K562 (cell line): Measurements from ENCODE around the gene MYO10.

ENCODE experiments used
- CREB1 ChIP-seq, 2 experiments: sonication (generic) in 1 of 2; formaldehyde crosslinking in 1 of 2; IDR thresholded peaks; 2 replicates each; pipeline versions ENCODE4 v1.6.1 to v1.8.0; 2012 to 2022; ENCODE audit warnings: inconsistent platforms in 1 of 2, mild to moderate bottlenecking in 1 of 2, missing genetic modification reagents in 1 of 2, moderate library complexity in 1 of 2
- DPF2 ChIP-seq: fragments of 450-650 bp; IDR thresholded peaks from 2 replicates; pipeline ENCODE4 v1.6.1; 2016
- JUND ChIP-seq, 2 experiments: IDR thresholded peaks; 2 replicates in 1 of 2; 3 replicates in 1 of 2; pipeline ENCODE4 v1.6.1; 2011; ENCODE audit warnings: borderline replicate concordance in 2 of 2, low read depth in 2 of 2, low read length in 2 of 2, improper control_type of control experiment in 1 of 2, missing biosample characterization in 1 of 2, missing genetic modification characterization in 1 of 2, missing genetic modification reagents in 1 of 2
- SREBF2 ChIP-seq: sonication (generic); formaldehyde crosslinking; IDR thresholded peaks from 2 replicates; pipeline ENCODE4 v1.4.0; 2020; ENCODE audit warnings: mild to moderate bottlenecking, missing genetic modification reagents
- TRIM24 ChIP-seq, 2 experiments: fragments of 450-650 bp; IDR thresholded peaks; 2 replicates each; pipeline ENCODE4 v1.6.1; 2016
- ZFX ChIP-seq: sonication (generic); formaldehyde crosslinking; IDR thresholded peaks from 2 replicates; pipeline ENCODE4 v1.8.0; 2022; ENCODE audit warnings: mild to moderate bottlenecking, missing genetic modification reagents, moderate library complexity
- ZNF232 ChIP-seq: sonication (generic); formaldehyde crosslinking; IDR thresholded peaks from 2 replicates; pipeline ENCODE4 v1.8.0; 2022; ENCODE audit warnings: mild to moderate bottlenecking, missing genetic modification reagents
- TF ChIP-seq, protein P1 (sequence below): IDR thresholded peaks from 2 replicates; pipeline ENCODE4 v1.6.1; 2012; ENCODE audit warnings: low read depth, low read length, improper control_type of control experiment, borderline replicate concordance
- TF ChIP-seq, protein P2 (sequence below), 2 experiments: IDR thresholded peaks; 2 replicates each; pipeline ENCODE4 v1.6.1; 2011; ENCODE audit warnings: borderline replicate concordance in 1 of 2, control low read depth in 1 of 2, low read depth in 1 of 2, low read length in 1 of 2, mild to moderate bottlenecking in 1 of 2, mixed read lengths in 1 of 2, moderate library complexity in 1 of 2; ENCODE audit not compliant: insufficient read depth in 1 of 2, insufficient read length in 1 of 2, poor library complexity in 1 of 2, severe bottlenecking in 1 of 2; ENCODE audit errors: extremely low read depth in 1 of 2
- TF ChIP-seq, protein P3 (sequence below): sonication (generic); formaldehyde crosslinking; IDR thresholded peaks from 2 replicates; pipeline ENCODE4 v1.5.0; 2020; ENCODE audit warnings: missing genetic modification reagents
- TF ChIP-seq, protein P4 (sequence below): fragments of 450-650 bp; IDR thresholded peaks from 2 replicates; pipeline ENCODE4 v1.6.1; 2014; ENCODE audit warnings: low read depth, mild to moderate bottlenecking, moderate library complexity, borderline replicate concordance
- TF ChIP-seq, protein P5 (sequence below), 3 experiments: IDR thresholded peaks in 2 of 3; conservative IDR thresholded peaks in 1 of 3; 2 replicates each; pipeline ENCODE4 v1.5.1; 2011 to 2012; ENCODE audit warnings: low read length in 3 of 3, mild to moderate bottlenecking in 3 of 3, control low read depth in 2 of 3, improper control_type of control experiment in 1 of 3, inconsistent platforms in 1 of 3, low read depth in 1 of 3, mixed read lengths in 1 of 3, moderate library complexity in 1 of 3; ENCODE audit not compliant: insufficient read depth in 2 of 3

DNA sequence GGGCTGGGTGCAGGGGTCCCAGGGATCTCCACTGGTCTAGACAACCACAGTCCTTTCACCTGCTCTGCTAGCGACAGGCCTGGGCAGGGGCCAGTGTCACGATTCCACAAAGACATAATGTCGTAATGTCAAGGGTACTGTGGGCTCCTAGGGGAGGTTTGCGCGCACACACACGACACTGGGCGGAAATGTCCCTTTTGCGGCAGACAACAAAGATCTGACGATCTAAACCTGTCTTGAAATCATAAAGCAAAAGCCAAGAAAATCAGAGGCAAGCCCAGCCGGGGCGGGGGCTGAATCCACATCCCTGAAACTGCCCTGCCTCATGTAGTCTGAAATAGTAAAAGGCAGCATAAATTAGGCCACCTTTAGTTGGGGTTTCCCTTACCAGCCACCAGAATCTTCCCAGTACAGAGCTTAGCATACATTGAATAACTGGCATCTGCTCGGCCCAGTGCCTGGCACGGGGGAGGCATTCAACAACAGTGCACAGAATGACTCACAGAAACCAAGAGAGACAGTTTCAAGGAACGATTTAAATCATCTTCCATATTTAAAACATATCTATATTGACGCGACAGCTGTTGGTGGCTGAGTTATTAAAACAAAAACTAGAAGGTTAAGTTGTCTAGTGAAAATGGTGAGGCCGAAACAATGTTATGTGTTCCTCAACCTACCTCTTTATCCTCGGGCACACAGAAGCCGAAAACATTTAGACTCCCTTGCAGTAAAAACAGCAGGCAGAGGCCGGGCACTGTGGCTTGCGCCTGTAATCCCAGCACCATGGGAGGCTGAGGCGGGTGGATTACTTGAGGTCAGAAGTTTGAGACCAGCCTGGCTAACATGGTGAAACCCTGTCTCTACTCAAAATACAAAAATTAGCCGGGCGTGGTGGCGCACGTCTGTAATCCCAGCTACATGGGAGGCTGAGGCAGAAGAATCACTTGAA, 151.0 kb downstream of the MYO10 start:
- TF ChIP-seq CREB1 (IDR thresholded peaks at IDR 0.05) (no peak), CREB1 (CRISPR knock-in tag; IDR thresholded peaks at IDR 0.05) (no peak), DPF2 (no peak), JUND (IDR thresholded peaks at IDR 0.05; ENCODE audit: borderline replicate concordance, low read depth, low read length) (no peak), JUND (tag; IDR thresholded peaks at IDR 0.05; ENCODE audit: borderline replicate concordance, low read depth, low read length) (no peak), ZNF232 (CRISPR knock-in tag) (no peak), SREBF2 (CRISPR knock-in tag) (no peak), ZFX (CRISPR knock-in tag) (no peak), TRIM24 (IDR thresholded peaks at IDR 0.05) (no peak)
- TF ChIP-seq, protein P1, sequence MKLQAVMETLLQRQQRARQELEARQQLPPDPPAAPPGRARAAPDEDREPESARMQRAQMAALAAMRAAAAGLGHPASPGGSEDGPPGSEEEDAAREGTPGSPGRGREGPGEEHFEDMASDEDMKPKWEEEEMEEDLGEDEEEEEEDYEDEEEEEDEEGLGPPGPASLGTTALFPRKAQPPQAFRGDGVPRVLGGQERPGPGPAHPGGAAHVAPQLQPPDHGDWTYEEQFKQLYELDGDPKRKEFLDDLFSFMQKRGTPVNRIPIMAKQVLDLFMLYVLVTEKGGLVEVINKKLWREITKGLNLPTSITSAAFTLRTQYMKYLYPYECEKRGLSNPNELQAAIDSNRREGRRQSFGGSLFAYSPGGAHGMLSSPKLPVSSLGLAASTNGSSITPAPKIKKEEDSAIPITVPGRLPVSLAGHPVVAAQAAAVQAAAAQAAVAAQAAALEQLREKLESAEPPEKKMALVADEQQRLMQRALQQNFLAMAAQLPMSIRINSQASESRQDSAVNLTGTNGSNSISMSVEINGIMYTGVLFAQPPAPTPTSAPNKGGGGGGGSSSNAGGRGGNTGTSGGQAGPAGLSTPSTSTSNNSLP, result no peak
- TF ChIP-seq, protein P2, sequence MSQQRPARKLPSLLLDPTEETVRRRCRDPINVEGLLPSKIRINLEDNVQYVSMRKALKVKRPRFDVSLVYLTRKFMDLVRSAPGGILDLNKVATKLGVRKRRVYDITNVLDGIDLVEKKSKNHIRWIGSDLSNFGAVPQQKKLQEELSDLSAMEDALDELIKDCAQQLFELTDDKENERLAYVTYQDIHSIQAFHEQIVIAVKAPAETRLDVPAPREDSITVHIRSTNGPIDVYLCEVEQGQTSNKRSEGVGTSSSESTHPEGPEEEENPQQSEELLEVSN (IDR thresholded peaks at IDR 0.05; ENCODE audit: borderline replicate concordance in 1 of 2, extremely low read depth in 1 of 2, insufficient read depth in 1 of 2, insufficient read length in 1 of 2, low read depth in 1 of 2, low read length in 1 of 2, poor library complexity in 1 of 2, severe bottlenecking in 1 of 2), result no peak
- TF ChIP-seq, protein P3, sequence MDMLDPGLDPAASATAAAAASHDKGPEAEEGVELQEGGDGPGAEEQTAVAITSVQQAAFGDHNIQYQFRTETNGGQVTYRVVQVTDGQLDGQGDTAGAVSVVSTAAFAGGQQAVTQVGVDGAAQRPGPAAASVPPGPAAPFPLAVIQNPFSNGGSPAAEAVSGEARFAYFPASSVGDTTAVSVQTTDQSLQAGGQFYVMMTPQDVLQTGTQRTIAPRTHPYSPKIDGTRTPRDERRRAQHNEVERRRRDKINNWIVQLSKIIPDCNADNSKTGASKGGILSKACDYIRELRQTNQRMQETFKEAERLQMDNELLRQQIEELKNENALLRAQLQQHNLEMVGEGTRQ, result no peak
- TF ChIP-seq, protein P4, sequence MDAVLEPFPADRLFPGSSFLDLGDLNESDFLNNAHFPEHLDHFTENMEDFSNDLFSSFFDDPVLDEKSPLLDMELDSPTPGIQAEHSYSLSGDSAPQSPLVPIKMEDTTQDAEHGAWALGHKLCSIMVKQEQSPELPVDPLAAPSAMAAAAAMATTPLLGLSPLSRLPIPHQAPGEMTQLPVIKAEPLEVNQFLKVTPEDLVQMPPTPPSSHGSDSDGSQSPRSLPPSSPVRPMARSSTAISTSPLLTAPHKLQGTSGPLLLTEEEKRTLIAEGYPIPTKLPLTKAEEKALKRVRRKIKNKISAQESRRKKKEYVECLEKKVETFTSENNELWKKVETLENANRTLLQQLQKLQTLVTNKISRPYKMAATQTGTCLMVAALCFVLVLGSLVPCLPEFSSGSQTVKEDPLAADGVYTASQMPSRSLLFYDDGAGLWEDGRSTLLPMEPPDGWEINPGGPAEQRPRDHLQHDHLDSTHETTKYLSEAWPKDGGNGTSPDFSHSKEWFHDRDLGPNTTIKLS, result no peak
- TF ChIP-seq, protein P5, sequence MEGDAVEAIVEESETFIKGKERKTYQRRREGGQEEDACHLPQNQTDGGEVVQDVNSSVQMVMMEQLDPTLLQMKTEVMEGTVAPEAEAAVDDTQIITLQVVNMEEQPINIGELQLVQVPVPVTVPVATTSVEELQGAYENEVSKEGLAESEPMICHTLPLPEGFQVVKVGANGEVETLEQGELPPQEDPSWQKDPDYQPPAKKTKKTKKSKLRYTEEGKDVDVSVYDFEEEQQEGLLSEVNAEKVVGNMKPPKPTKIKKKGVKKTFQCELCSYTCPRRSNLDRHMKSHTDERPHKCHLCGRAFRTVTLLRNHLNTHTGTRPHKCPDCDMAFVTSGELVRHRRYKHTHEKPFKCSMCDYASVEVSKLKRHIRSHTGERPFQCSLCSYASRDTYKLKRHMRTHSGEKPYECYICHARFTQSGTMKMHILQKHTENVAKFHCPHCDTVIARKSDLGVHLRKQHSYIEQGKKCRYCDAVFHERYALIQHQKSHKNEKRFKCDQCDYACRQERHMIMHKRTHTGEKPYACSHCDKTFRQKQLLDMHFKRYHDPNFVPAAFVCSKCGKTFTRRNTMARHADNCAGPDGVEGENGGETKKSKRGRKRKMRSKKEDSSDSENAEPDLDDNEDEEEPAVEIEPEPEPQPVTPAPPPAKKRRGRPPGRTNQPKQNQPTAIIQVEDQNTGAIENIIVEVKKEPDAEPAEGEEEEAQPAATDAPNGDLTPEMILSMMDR (IDR thresholded peaks at IDR 0.05 in 2 of 3, conservative IDR thresholded peaks at IDR 0.05 in 1 of 3; ENCODE audit: insufficient read depth in 2 of 3, low read depth in 1 of 3, low read length in 3 of 3), result no peak
